ENCODE data around the gene PTPRD.

DNA sequence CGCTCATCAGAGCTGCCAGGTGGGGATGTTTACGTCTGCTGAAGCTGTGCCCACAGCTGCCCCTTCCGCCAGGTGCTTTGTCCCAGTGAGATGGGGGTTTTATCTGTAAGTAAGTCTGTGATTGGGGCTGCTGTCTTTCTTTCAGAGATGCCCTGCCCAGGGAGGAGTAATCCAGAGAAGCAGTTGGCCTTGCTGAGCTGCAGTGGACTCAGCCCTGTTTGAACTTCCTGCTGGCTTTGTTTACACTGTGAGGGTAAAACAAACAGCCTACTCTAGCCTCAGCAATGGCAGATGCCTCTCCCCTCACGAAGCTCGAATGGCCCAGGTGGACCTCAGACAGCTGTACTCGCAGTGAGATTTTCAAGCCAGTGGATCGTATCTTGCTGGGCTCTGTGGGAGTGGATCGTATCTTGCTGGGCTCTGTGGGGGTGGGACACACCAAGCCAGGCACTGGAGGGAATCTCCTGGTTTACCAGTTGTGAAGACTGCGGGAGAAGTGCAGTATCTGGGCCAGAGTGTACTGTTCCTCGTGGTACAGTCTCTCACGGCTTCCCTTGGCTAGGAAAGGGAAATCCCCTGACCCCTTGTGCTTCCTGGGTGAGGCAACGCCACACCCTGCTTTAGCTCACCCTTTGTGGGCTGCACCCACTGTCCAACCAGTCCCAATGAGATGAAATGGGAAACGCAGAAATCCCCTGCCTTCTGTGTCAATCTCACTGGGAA, 2283.1 kb downstream of the PTPRD start:
- TF ChIP-seq, protein P1, sequence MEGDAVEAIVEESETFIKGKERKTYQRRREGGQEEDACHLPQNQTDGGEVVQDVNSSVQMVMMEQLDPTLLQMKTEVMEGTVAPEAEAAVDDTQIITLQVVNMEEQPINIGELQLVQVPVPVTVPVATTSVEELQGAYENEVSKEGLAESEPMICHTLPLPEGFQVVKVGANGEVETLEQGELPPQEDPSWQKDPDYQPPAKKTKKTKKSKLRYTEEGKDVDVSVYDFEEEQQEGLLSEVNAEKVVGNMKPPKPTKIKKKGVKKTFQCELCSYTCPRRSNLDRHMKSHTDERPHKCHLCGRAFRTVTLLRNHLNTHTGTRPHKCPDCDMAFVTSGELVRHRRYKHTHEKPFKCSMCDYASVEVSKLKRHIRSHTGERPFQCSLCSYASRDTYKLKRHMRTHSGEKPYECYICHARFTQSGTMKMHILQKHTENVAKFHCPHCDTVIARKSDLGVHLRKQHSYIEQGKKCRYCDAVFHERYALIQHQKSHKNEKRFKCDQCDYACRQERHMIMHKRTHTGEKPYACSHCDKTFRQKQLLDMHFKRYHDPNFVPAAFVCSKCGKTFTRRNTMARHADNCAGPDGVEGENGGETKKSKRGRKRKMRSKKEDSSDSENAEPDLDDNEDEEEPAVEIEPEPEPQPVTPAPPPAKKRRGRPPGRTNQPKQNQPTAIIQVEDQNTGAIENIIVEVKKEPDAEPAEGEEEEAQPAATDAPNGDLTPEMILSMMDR (IDR thresholded peaks at IDR 0.05), result no peak
- TF ChIP-seq, protein P2, sequence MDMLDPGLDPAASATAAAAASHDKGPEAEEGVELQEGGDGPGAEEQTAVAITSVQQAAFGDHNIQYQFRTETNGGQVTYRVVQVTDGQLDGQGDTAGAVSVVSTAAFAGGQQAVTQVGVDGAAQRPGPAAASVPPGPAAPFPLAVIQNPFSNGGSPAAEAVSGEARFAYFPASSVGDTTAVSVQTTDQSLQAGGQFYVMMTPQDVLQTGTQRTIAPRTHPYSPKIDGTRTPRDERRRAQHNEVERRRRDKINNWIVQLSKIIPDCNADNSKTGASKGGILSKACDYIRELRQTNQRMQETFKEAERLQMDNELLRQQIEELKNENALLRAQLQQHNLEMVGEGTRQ (CRISPR knock-in tag; IDR thresholded peaks at IDR 0.05), result no peak
- TF ChIP-seq, protein P3, sequence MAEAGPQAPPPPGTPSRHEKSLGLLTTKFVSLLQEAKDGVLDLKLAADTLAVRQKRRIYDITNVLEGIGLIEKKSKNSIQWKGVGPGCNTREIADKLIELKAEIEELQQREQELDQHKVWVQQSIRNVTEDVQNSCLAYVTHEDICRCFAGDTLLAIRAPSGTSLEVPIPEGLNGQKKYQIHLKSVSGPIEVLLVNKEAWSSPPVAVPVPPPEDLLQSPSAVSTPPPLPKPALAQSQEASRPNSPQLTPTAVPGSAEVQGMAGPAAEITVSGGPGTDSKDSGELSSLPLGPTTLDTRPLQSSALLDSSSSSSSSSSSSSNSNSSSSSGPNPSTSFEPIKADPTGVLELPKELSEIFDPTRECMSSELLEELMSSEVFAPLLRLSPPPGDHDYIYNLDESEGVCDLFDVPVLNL (CRISPR knock-in tag; IDR thresholded peaks at IDR 0.05; ENCODE audit: borderline replicate concordance, low read depth), result no peak
- TF ChIP-seq CREB1 (CRISPR knock-in tag; IDR thresholded peaks at IDR 0.05) (no peak), TEAD4 (CRISPR knock-in tag; IDR thresholded peaks at IDR 0.05) (no peak), JUN (CRISPR knock-in tag; IDR thresholded peaks at IDR 0.05) (no peak), ZNF317 (CRISPR knock-in tag; IDR thresholded peaks at IDR 0.05; ENCODE audit: borderline replicate concordance, low read depth) (no peak), OVOL2 (CRISPR knock-in tag; IDR thresholded peaks at IDR 0.05; ENCODE audit: borderline replicate concordance) (no peak)
- TF ChIP-seq, protein P4, sequence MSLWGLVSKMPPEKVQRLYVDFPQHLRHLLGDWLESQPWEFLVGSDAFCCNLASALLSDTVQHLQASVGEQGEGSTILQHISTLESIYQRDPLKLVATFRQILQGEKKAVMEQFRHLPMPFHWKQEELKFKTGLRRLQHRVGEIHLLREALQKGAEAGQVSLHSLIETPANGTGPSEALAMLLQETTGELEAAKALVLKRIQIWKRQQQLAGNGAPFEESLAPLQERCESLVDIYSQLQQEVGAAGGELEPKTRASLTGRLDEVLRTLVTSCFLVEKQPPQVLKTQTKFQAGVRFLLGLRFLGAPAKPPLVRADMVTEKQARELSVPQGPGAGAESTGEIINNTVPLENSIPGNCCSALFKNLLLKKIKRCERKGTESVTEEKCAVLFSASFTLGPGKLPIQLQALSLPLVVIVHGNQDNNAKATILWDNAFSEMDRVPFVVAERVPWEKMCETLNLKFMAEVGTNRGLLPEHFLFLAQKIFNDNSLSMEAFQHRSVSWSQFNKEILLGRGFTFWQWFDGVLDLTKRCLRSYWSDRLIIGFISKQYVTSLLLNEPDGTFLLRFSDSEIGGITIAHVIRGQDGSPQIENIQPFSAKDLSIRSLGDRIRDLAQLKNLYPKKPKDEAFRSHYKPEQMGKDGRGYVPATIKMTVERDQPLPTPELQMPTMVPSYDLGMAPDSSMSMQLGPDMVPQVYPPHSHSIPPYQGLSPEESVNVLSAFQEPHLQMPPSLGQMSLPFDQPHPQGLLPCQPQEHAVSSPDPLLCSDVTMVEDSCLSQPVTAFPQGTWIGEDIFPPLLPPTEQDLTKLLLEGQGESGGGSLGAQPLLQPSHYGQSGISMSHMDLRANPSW (CRISPR knock-in tag; conservative IDR thresholded peaks at IDR 0.05; ENCODE audit: low read depth), result no peak
- TF ChIP-seq, protein P5, sequence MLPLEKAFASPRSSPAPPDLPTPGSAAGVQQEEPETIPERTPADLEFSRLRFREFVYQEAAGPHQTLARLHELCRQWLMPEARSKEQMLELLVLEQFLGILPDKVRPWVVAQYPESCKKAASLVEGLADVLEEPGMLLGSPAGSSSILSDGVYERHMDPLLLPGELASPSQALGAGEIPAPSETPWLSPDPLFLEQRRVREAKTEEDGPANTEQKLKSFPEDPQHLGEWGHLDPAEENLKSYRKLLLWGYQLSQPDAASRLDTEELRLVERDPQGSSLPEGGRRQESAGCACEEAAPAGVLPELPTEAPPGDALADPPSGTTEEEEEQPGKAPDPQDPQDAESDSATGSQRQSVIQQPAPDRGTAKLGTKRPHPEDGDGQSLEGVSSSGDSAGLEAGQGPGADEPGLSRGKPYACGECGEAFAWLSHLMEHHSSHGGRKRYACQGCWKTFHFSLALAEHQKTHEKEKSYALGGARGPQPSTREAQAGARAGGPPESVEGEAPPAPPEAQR (CRISPR knock-in tag; IDR thresholded peaks at IDR 0.05), result no peak
- TF ChIP-seq, protein P6, sequence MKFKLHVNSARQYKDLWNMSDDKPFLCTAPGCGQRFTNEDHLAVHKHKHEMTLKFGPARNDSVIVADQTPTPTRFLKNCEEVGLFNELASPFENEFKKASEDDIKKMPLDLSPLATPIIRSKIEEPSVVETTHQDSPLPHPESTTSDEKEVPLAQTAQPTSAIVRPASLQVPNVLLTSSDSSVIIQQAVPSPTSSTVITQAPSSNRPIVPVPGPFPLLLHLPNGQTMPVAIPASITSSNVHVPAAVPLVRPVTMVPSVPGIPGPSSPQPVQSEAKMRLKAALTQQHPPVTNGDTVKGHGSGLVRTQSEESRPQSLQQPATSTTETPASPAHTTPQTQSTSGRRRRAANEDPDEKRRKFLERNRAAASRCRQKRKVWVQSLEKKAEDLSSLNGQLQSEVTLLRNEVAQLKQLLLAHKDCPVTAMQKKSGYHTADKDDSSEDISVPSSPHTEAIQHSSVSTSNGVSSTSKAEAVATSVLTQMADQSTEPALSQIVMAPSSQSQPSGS (CRISPR knock-in tag; IDR thresholded peaks at IDR 0.05; ENCODE audit: borderline replicate concordance, low read depth), result no peak
- TF ChIP-seq, protein P7, sequence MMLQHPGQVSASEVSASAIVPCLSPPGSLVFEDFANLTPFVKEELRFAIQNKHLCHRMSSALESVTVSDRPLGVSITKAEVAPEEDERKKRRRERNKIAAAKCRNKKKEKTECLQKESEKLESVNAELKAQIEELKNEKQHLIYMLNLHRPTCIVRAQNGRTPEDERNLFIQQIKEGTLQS (CRISPR knock-in tag; conservative IDR thresholded peaks at IDR 0.05), result no peak
